SK-N-SH (cell line): ENCODE measurements around the gene EBP. TPM values are rescaled to one million over a fixed set of nuclear protein-coding genes. Genes with fewer than 3 reads are reported as not detected.
A peak's percentile ranks its signal among the peaks of the same experiment; 100 is the strongest.

Source experiments
- CTCF ChIA-PET: fragments of 300-600, 350-600 bp; formaldehyde crosslinking; extraction: SDS; loops from one replicate; lab custom pipeline; 2021; lab: Yijun Ruan, JAX
- POLR2A ChIA-PET: fragments of 350-600 bp; sonication (Branson Sonifier 250); formaldehyde crosslinking; extraction: SDS; loops from one replicate; lab custom pipeline; 2020; ENCODE audit warnings: antibody characterized with exemption, inconsistent platforms; lab: Yijun Ruan, JAX
- DNase-seq: peaks from one replicate; pipeline ENCODE4 v3.0.0; 2012
- H2AFZ ChIP-seq: fragments of 200-600 bp; sonication (generic); 2 replicates; pipeline ENCODE4 v1.8.1; 2016; ENCODE audit warnings: antibody characterized with exemption, mild to moderate bottlenecking, low read depth
- H3F3A ChIP-seq: fragments of 200-600 bp; sonication (generic); replicated peaks from 2 replicates; pipeline ENCODE3; 2016; ENCODE audit warnings: antibody characterized with exemption, mild to moderate bottlenecking; ENCODE audit not compliant: insufficient read depth
- H3K27ac ChIP-seq, 2 experiments: fragments of 200-500 bp in 1 of 2; fragments of 200-600 bp in 1 of 2; sonication (Bioruptor generic) in 1 of 2; sonication (generic), shearing (Covaris generic) in 1 of 2; 2 replicates each; pipeline versions ENCODE4 v1.5.1 to v1.6.1; 2014 to 2016; ENCODE audit warnings: low read depth in 2 of 2, inconsistent platforms in 1 of 2, low read length in 1 of 2, mild to moderate bottlenecking in 1 of 2, mixed read lengths in 1 of 2
- H3K27me3 ChIP-seq: fragments of 200-600 bp; sonication (generic), shearing (Covaris generic); 2 replicates; pipeline ENCODE4 v1.6.1; 2016; ENCODE audit warnings: mixed run types; ENCODE audit not compliant: insufficient read depth
- H3K36me3 ChIP-seq, 2 experiments: fragments of 200-500 bp in 1 of 2; fragments of 200-600 bp in 1 of 2; sonication (Bioruptor generic) in 1 of 2; sonication (generic) in 1 of 2; replicated peaks in 1 of 2; 2 replicates each; pipeline versions ENCODE3 to v1.5.1; 2014 to 2016; ENCODE audit warnings: low read length in 1 of 2, mild to moderate bottlenecking in 1 of 2; ENCODE audit not compliant: insufficient read depth in 2 of 2, control insufficient read depth in 1 of 2
- H3K4me1 ChIP-seq, 2 experiments: fragments of 200-500 bp in 1 of 2; fragments of 200-600 bp in 1 of 2; sonication (Bioruptor generic) in 1 of 2; sonication (generic), shearing (Covaris generic) in 1 of 2; 2 replicates each; pipeline versions ENCODE4 v1.5.1 to v1.6.1; 2014 to 2016; ENCODE audit warnings: low read depth in 1 of 2, low read length in 1 of 2, mixed run types in 1 of 2; ENCODE audit not compliant: insufficient read depth in 2 of 2, control insufficient read depth in 1 of 2
- H3K4me2 ChIP-seq: fragments of 200-600 bp; sonication (generic), shearing (Covaris generic); 2 replicates; pipeline ENCODE4 v1.6.1; 2017; ENCODE audit warnings: mixed run types
- H3K4me3 ChIP-seq, 2 experiments: fragments of 200-500 bp in 1 of 2; fragments of 200-600 bp in 1 of 2; sonication (Bioruptor generic) in 1 of 2; sonication (generic), shearing (Covaris generic) in 1 of 2; 2 replicates each; pipeline versions ENCODE4 v1.5.1 to v1.8.1; 2014 to 2016; ENCODE audit warnings: low read depth in 2 of 2, inconsistent platforms in 1 of 2, low read length in 1 of 2, mild to moderate bottlenecking in 1 of 2, mixed read lengths in 1 of 2, moderate library complexity in 1 of 2
- H3K79me2 ChIP-seq: fragments of 200-600 bp; sonication (generic); 2 replicates; pipeline ENCODE4 v1.8.1; 2017; ENCODE audit warnings: mild to moderate bottlenecking; ENCODE audit not compliant: insufficient read depth
- H3K9ac ChIP-seq: fragments of 200-600 bp; sonication (generic); 2 replicates; pipeline ENCODE4 v1.6.1; 2017; ENCODE audit warnings: mixed run types
- H3K9me2 ChIP-seq: fragments of 200-600 bp; sonication (generic); 2 replicates; pipeline ENCODE4 v1.6.1; 2017; ENCODE audit warnings: mixed run types
- H3K9me3 ChIP-seq: fragments of 200-600 bp; sonication (generic); 2 replicates; pipeline ENCODE4 v1.6.1; 2017; ENCODE audit warnings: mixed run types, mild to moderate bottlenecking, moderate library complexity
- H4K20me1 ChIP-seq: fragments of 200-600 bp; sonication (generic); 2 replicates; pipeline ENCODE4 v1.6.1; 2017; ENCODE audit warnings: mild to moderate bottlenecking, mixed run types; ENCODE audit not compliant: insufficient read depth
- ELF1 ChIP-seq: IDR thresholded peaks from 2 replicates; pipeline ENCODE4 v1.4.0; 2012
- EP300 ChIP-seq, 2 experiments: IDR thresholded peaks; 2 replicates each; pipeline versions ENCODE4 v1.4.0 to v1.6.1; 2012; ENCODE audit warnings: borderline replicate concordance in 1 of 2, low read depth in 1 of 2, low read length in 1 of 2
- GABPA ChIP-seq: IDR thresholded peaks from 2 replicates; pipeline ENCODE4 v1.4.0; 2012; ENCODE audit warnings: low read depth, mild to moderate bottlenecking
- JUND ChIP-seq: IDR thresholded peaks from 2 replicates; pipeline ENCODE4 v1.4.0; 2012
- MEF2A ChIP-seq: IDR thresholded peaks from 2 replicates; pipeline ENCODE4 v1.4.0; 2012; ENCODE audit warnings: low read depth, borderline replicate concordance
- RAD21 ChIP-seq: IDR thresholded peaks from 2 replicates; pipeline ENCODE4 v1.6.1; 2012; ENCODE audit warnings: mild to moderate bottlenecking, low read length
- SIN3A ChIP-seq: IDR thresholded peaks from 2 replicates; pipeline ENCODE4 v1.6.1; 2012; ENCODE audit warnings: low read depth, mild to moderate bottlenecking, low read length, moderate library complexity, borderline replicate concordance
- TAF1 ChIP-seq: IDR thresholded peaks from 2 replicates; pipeline ENCODE4 v1.6.1; 2012; ENCODE audit warnings: low read depth, mild to moderate bottlenecking, low read length, moderate library complexity, borderline replicate concordance
- TCF12 ChIP-seq: IDR thresholded peaks from 2 replicates; pipeline ENCODE4 v1.4.0; 2012
- TEAD4 ChIP-seq: IDR thresholded peaks from 2 replicates; pipeline ENCODE4 v1.4.0; 2012; ENCODE audit warnings: mild to moderate bottlenecking, borderline replicate concordance; ENCODE audit not compliant: insufficient read depth
- YY1 ChIP-seq: IDR thresholded peaks from 2 replicates; pipeline ENCODE4 v1.4.0; 2012; ENCODE audit warnings: low read depth, mild to moderate bottlenecking
- WGBS: methylation state at CpG from one replicate; pipeline ENCODE4 v1.1.6; 2017; ENCODE audit warnings: low lambda C conversion rate; 5-methylcytosine and 5-hydroxymethylcytosine counted together
- polyA plus RNA-seq, 3 experiments: library from polyadenylated mRNA; depleted of rRNA; stranded (reverse); fragments of >200 nt; gene quantifications; 2 replicates each; pipeline ENCODE4 v1.2.3, GENCODE V29; 2012
- TF ChIP-seq, protein P1 (sequence below): fragments of 150-350 bp; IDR thresholded peaks from 2 replicates; pipeline ENCODE4 v1.6.1; 2016; ENCODE audit warnings: mild to moderate bottlenecking, low read depth, low read length
- TF ChIP-seq, protein P2 (sequence below): fragments of 200-600 bp; sonication (generic); IDR thresholded peaks from 2 replicates; pipeline ENCODE4 v1.6.1; 2017; ENCODE audit warnings: antibody characterized with exemption, mild to moderate bottlenecking, moderate library complexity
- TF ChIP-seq, protein P3 (sequence below): fragments of 150-350 bp; IDR thresholded peaks from 2 replicates; pipeline ENCODE4 v1.6.1; 2017; ENCODE audit warnings: antibody characterized with exemption, low read length, low read depth, borderline replicate concordance
- TF ChIP-seq, protein P4 (sequence below): IDR thresholded peaks from 2 replicates; pipeline ENCODE4; 2012
- TF ChIP-seq, protein P5 (sequence below): IDR thresholded peaks from 2 replicates; pipeline ENCODE4 v1.4.0; 2012; ENCODE audit warnings: low read depth
- TF ChIP-seq, protein P6 (sequence below): IDR thresholded peaks from 2 replicates; pipeline ENCODE4 v1.6.1; 2012; ENCODE audit warnings: mild to moderate bottlenecking, low read depth, low read length, moderate library complexity

Gene EBP
- polyA plus RNA-seq, 1 of the 3 experiments (the other 2 are of a cell fraction): 30.2 TPM

DNA sequence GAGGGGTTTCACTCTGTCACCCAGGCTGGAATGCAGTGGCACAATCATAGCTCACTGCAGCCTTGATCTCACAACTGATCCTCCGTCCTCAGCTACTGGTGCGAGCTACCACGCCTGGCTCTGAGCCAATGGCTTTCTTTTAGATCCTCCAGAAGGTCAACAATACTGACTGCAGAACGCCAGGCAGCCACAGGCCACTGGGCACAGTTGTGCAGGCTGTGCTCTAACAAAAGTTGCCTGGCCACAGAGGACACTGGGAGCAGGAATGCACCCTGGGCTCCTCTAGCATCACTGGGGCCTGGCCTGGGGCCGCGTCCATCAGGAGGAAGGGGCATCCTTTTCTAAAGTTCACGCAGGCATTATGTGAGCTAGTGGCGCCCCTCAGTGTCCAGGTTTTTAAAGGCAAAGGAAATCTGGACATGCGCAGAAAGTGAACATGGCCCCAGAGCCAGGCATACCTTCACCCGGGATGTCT is 27.7 kb upstream of the EBP start:
- ChIA-PET POLR2A (no interaction called here), CTCF (interaction anchor here (0.7 to 2.0 kb wide), 4 partner anchors 11 to 411 kb away, joined by 3 to 6 read pairs (median 4); no protein-coding TSS in a partner anchor)
- Histone ChIP-seq H3K36me3 (no peaks in the 10 kb centered on the region), H3K9me2 (no peaks in the 10 kb centered on the region), H3K9me3 (no peaks in the 10 kb centered on the region), H3K79me2 (no peaks in the 10 kb centered on the region), H4K20me1 (no peaks in the 10 kb centered on the region), H3F3A (no peaks in the 10 kb centered on the region), H3K27me3 (no peaks in the 10 kb centered on the region), H3K9ac (no peak overlapping the region), H3K27ac (no peak overlapping the region), H3K4me2 (no peak overlapping the region), H3K4me3 (no peak overlapping the region), H3K4me1 (no peaks in the 10 kb centered on the region), H2AFZ (no peak overlapping the region)
- TF ChIP-seq, protein P1, sequence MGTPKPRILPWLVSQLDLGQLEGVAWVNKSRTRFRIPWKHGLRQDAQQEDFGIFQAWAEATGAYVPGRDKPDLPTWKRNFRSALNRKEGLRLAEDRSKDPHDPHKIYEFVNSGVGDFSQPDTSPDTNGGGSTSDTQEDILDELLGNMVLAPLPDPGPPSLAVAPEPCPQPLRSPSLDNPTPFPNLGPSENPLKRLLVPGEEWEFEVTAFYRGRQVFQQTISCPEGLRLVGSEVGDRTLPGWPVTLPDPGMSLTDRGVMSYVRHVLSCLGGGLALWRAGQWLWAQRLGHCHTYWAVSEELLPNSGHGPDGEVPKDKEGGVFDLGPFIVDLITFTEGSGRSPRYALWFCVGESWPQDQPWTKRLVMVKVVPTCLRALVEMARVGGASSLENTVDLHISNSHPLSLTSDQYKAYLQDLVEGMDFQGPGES: no peak
- no peak for TF ChIP-seq TEAD4
- TF ChIP-seq SIN3A: no peak
- TF ChIP-seq, protein P2, sequence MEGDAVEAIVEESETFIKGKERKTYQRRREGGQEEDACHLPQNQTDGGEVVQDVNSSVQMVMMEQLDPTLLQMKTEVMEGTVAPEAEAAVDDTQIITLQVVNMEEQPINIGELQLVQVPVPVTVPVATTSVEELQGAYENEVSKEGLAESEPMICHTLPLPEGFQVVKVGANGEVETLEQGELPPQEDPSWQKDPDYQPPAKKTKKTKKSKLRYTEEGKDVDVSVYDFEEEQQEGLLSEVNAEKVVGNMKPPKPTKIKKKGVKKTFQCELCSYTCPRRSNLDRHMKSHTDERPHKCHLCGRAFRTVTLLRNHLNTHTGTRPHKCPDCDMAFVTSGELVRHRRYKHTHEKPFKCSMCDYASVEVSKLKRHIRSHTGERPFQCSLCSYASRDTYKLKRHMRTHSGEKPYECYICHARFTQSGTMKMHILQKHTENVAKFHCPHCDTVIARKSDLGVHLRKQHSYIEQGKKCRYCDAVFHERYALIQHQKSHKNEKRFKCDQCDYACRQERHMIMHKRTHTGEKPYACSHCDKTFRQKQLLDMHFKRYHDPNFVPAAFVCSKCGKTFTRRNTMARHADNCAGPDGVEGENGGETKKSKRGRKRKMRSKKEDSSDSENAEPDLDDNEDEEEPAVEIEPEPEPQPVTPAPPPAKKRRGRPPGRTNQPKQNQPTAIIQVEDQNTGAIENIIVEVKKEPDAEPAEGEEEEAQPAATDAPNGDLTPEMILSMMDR: peak; percentile 50
- no peak for TF ChIP-seq GABPA
- TF ChIP-seq, protein P3, sequence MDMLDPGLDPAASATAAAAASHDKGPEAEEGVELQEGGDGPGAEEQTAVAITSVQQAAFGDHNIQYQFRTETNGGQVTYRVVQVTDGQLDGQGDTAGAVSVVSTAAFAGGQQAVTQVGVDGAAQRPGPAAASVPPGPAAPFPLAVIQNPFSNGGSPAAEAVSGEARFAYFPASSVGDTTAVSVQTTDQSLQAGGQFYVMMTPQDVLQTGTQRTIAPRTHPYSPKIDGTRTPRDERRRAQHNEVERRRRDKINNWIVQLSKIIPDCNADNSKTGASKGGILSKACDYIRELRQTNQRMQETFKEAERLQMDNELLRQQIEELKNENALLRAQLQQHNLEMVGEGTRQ: no peak
- no peak for TF ChIP-seq TAF1
- peak; percentile 58 for TF ChIP-seq RAD21
- TF ChIP-seq, protein P4, sequence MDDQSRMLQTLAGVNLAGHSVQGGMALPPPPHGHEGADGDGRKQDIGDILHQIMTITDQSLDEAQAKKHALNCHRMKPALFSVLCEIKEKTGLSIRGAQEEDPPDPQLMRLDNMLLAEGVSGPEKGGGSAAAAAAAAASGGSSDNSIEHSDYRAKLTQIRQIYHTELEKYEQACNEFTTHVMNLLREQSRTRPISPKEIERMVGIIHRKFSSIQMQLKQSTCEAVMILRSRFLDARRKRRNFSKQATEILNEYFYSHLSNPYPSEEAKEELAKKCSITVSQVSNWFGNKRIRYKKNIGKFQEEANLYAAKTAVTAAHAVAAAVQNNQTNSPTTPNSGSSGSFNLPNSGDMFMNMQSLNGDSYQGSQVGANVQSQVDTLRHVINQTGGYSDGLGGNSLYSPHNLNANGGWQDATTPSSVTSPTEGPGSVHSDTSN: no peak
- no peak for TF ChIP-seq YY1
- TF ChIP-seq MEF2A: no peak
- no peak for TF ChIP-seq EP300 (IDR thresholded peaks at IDR 0.05; ENCODE audit: borderline replicate concordance in 1 of 2, low read depth in 1 of 2, low read length in 1 of 2)
- WGBS: 32% methylated on average over 9 of the region's 10 CpGs
- DNase-seq: no peak

DNA sequence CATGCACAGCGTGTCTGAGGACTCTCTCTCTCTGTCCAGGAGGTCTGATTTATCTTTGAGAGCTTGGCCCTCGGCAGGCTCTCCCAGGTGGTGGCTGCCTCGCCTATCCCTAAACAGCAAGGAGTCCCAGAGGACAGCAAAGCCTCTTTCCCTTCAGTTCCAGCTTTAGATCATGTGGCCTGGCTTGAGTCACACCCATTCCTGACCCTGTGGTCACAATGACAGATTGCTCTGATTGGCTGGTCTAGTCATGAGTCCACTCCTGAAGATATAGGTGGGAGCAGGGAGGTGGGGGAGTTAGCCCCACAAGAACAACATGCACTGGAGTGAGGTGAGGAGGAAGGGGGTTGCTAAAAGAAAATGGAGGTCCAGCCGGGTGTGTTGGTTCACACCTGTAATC is 24.9 kb upstream of the EBP start:
- no peaks in the 10 kb centered on the region for H3K36me3 ChIP-seq
- H3K27me3 ChIP-seq: no peaks in the 10 kb centered on the region; the same call in 1 of the 2 replicates
- H3K9me3 ChIP-seq: no peaks in the 10 kb centered on the region
- H2AFZ ChIP-seq: no peak overlapping the region
- no peaks in the 10 kb centered on the region for H3F3A ChIP-seq
- POLR2A ChIA-PET: interaction anchor here (0.6 kb wide), 1 partner anchor 555 kb away, joined by 4 read pairs; no protein-coding TSS in a partner anchor
- no peaks in the 10 kb centered on the region for H3K9me2 ChIP-seq
- WGBS: 58% methylated on average over 4 of the region's 4 CpGs
- no peak overlapping the region for H3K4me2 ChIP-seq
- no peak overlapping the region for H3K27ac ChIP-seq
- no peaks in the 10 kb centered on the region for H3K4me1 ChIP-seq
- no peak overlapping the region for H3K4me3 ChIP-seq
- H3K79me2 ChIP-seq: no peaks in the 10 kb centered on the region
- H4K20me1 ChIP-seq: no peaks in the 10 kb centered on the region
- DNase-seq: no peak
- no peak overlapping the region for H3K9ac ChIP-seq
- CTCF ChIA-PET: interaction anchor here (0.6 to 1.5 kb wide), 2 partner anchors 14 to 30 kb away, joined by 3 to 5 read pairs; no protein-coding TSS in a partner anchor
- TF ChIP-seq, protein P3: no peak
- TF ChIP-seq ELF1 (no peak), TCF12 (no peak), JUND (no peak)
- TF ChIP-seq, protein P5, sequence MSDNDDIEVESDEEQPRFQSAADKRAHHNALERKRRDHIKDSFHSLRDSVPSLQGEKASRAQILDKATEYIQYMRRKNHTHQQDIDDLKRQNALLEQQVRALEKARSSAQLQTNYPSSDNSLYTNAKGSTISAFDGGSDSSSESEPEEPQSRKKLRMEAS: no peak
- TF ChIP-seq, protein P6, sequence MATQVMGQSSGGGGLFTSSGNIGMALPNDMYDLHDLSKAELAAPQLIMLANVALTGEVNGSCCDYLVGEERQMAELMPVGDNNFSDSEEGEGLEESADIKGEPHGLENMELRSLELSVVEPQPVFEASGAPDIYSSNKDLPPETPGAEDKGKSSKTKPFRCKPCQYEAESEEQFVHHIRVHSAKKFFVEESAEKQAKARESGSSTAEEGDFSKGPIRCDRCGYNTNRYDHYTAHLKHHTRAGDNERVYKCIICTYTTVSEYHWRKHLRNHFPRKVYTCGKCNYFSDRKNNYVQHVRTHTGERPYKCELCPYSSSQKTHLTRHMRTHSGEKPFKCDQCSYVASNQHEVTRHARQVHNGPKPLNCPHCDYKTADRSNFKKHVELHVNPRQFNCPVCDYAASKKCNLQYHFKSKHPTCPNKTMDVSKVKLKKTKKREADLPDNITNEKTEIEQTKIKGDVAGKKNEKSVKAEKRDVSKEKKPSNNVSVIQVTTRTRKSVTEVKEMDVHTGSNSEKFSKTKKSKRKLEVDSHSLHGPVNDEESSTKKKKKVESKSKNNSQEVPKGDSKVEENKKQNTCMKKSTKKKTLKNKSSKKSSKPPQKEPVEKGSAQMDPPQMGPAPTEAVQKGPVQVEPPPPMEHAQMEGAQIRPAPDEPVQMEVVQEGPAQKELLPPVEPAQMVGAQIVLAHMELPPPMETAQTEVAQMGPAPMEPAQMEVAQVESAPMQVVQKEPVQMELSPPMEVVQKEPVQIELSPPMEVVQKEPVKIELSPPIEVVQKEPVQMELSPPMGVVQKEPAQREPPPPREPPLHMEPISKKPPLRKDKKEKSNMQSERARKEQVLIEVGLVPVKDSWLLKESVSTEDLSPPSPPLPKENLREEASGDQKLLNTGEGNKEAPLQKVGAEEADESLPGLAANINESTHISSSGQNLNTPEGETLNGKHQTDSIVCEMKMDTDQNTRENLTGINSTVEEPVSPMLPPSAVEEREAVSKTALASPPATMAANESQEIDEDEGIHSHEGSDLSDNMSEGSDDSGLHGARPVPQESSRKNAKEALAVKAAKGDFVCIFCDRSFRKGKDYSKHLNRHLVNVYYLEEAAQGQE: no peak
